IMR-90 (cell line): Measurements from ENCODE around the gene IFI35. TPM values are rescaled to one million over a fixed set of nuclear protein-coding genes. Genes with fewer than 3 reads are reported as not detected.

Experiments
- ATAC-seq: fragments of 200-7000 bp; cut with Tn5 transposase; 2 replicates; pipeline ENCODE4 v1.9.1; 2020; ENCODE audit warnings: low read depth, mild to moderate bottlenecking, moderate library complexity
- BruUV-seq: library from RNA; stranded (reverse); fragments of 400-500 nt; replicated peaks from 2 replicates; lab custom pipeline; 2021; lab: Mats Ljungman, UMichigan
- CTCF ChIA-PET: fragments of 300-600 bp; formaldehyde crosslinking; extraction: SDS; loops from one replicate; lab custom pipeline; 2021; ENCODE audit warnings: antibody characterized with exemption; lab: Yijun Ruan, JAX
- POLR2A ChIA-PET: fragments of 300-600 bp; sonication (Branson Sonifier 250); formaldehyde crosslinking; loops from one replicate; lab custom pipeline; 2022; ENCODE audit warnings: antibody characterized with exemption; ENCODE audit not compliant: unreplicated experiment; lab: Charles Lee
- DNase-seq: peaks from one replicate; pipeline ENCODE4 v3.0.0; 2013
- H2AFZ ChIP-seq: replicated peaks from 2 replicates; pipeline ENCODE3; 2013; ENCODE audit warnings: low read length, mild to moderate bottlenecking; ENCODE audit not compliant: poor library complexity
- H2AK5ac ChIP-seq: 2 replicates; pipeline ENCODE4 v1.6.1; 2013; ENCODE audit warnings: low read depth, low read length, inconsistent platforms
- H2AK9ac ChIP-seq: replicated peaks from 2 replicates; pipeline ENCODE3; 2013; ENCODE audit warnings: mild to moderate bottlenecking, low read depth, low read length, moderate library complexity; ENCODE audit not compliant: poor library complexity
- H2BK120ac ChIP-seq: 2 replicates; pipeline ENCODE4 v1.6.1; 2013; ENCODE audit warnings: low read depth, low read length, inconsistent platforms
- H2BK15ac ChIP-seq: 3 replicates; pipeline ENCODE4 v1.6.1; 2013; ENCODE audit warnings: low read depth, low read length, inconsistent platforms
- H2BK20ac ChIP-seq: 2 replicates; pipeline ENCODE4 v1.6.1; 2013; ENCODE audit warnings: low read depth, mild to moderate bottlenecking, inconsistent platforms, low read length, moderate library complexity
- H2BK5ac ChIP-seq: 2 replicates; pipeline ENCODE4 v1.6.1; 2013; ENCODE audit warnings: mild to moderate bottlenecking, low read depth, low read length, inconsistent platforms; ENCODE audit not compliant: poor library complexity, severe bottlenecking
- H3K14ac ChIP-seq: replicated peaks from 2 replicates; pipeline ENCODE4 v1.6.1; 2013; ENCODE audit warnings: low read depth, low read length, inconsistent platforms
- H3K18ac ChIP-seq: 2 replicates; pipeline ENCODE4 v1.6.1; 2013; ENCODE audit warnings: low read depth, low read length, control low read depth
- H3K23ac ChIP-seq: 2 replicates; pipeline ENCODE4 v1.6.1; 2013; ENCODE audit warnings: low read depth, low read length, inconsistent platforms
- H3K27ac ChIP-seq: 2 replicates; pipeline ENCODE4 v1.5.1; 2013; ENCODE audit warnings: mild to moderate bottlenecking, control low read depth, low read length; ENCODE audit not compliant: insufficient read depth
- H3K27me3 ChIP-seq: 2 replicates; pipeline ENCODE4 v1.6.1; 2013; ENCODE audit warnings: low read length; ENCODE audit not compliant: control insufficient read depth, insufficient read depth
- H3K36me3 ChIP-seq: 2 replicates; pipeline ENCODE4 v1.6.1; 2013; ENCODE audit warnings: low read length, mixed read lengths; ENCODE audit not compliant: control insufficient read depth, insufficient read depth
- H3K4ac ChIP-seq: 2 replicates; pipeline ENCODE4 v1.6.1; 2013; ENCODE audit warnings: low read depth, low read length, inconsistent platforms
- H3K4me1 ChIP-seq: 2 replicates; pipeline ENCODE4 v1.6.1; 2013; ENCODE audit warnings: low read length, mixed read lengths; ENCODE audit not compliant: control insufficient read depth, insufficient read depth
- H3K4me2 ChIP-seq: 2 replicates; pipeline ENCODE4 v1.6.1; 2013; ENCODE audit warnings: low read depth, mild to moderate bottlenecking, control low read depth, low read length, moderate library complexity
- H3K4me3 ChIP-seq: 2 replicates; pipeline ENCODE4 v1.5.1; 2013; ENCODE audit warnings: low read depth, mild to moderate bottlenecking, control low read depth, low read length, moderate library complexity; ENCODE audit not compliant: insufficient read depth
- H3K56ac ChIP-seq: 2 replicates; pipeline ENCODE4 v1.6.1; 2013; ENCODE audit warnings: low read length, inconsistent platforms; ENCODE audit not compliant: insufficient read depth; ENCODE audit errors: extremely low read depth
- H3K79me1 ChIP-seq, 2 experiments: 2 replicates each; pipeline ENCODE4 v1.6.1; 2013; ENCODE audit warnings: low read length in 2 of 2, inconsistent platforms in 1 of 2, low read depth in 1 of 2
- H3K9ac ChIP-seq: 2 replicates; pipeline ENCODE4 v1.6.1; 2013; ENCODE audit warnings: low read depth, low read length, control low read depth
- H3K9me1 ChIP-seq: 2 replicates; pipeline ENCODE4 v1.6.1; 2013; ENCODE audit warnings: low read length, inconsistent platforms; ENCODE audit not compliant: insufficient read depth
- H3K9me3 ChIP-seq: 2 replicates; pipeline ENCODE4 v1.6.1; 2013; ENCODE audit warnings: low read length; ENCODE audit not compliant: control insufficient read depth, insufficient read depth
- H4K20me1 ChIP-seq: 2 replicates; pipeline ENCODE4 v1.6.1; 2013; ENCODE audit warnings: low read length, inconsistent platforms; ENCODE audit not compliant: insufficient read depth
- H4K5ac ChIP-seq: 2 replicates; pipeline ENCODE4 v1.6.1; 2013; ENCODE audit warnings: mild to moderate bottlenecking, low read depth, low read length, control low read depth
- H4K8ac ChIP-seq, 2 experiments: 2 replicates each; pipeline ENCODE4 v1.6.1; 2013; ENCODE audit warnings: low read depth in 2 of 2, low read length in 2 of 2, control low read depth in 1 of 2, inconsistent platforms in 1 of 2
- H4K91ac ChIP-seq: 2 replicates; pipeline ENCODE4 v1.6.1; 2013; ENCODE audit warnings: low read depth, low read length, inconsistent platforms; ENCODE audit not compliant: insufficient read depth
- FOS ChIP-seq: fragments of 150-350 bp; IDR thresholded peaks from 2 replicates; pipeline ENCODE4 v1.6.1; 2016; ENCODE audit warnings: low read depth, low read length
- MAFK ChIP-seq: IDR thresholded peaks from 2 replicates; pipeline ENCODE4 v1.6.1; 2012; ENCODE audit warnings: low read depth, low read length, improper control_type of control experiment
- MAZ ChIP-seq: IDR thresholded peaks from 2 replicates; pipeline ENCODE4 v1.6.1; 2012; ENCODE audit warnings: low read depth, mild to moderate bottlenecking, low read length, improper control_type of control experiment, moderate library complexity, borderline replicate concordance
- MXI1 ChIP-seq: IDR thresholded peaks from 2 replicates; pipeline ENCODE4 v1.6.1; 2012; ENCODE audit warnings: low read depth, mild to moderate bottlenecking, low read length, moderate library complexity, borderline replicate concordance
- NFE2L2 ChIP-seq: fragments of 150-350 bp; IDR thresholded peaks from 2 replicates; pipeline ENCODE4 v1.6.1; 2016; ENCODE audit warnings: low read depth, mild to moderate bottlenecking, low read length
- POLR2A ChIP-seq: IDR thresholded peaks from 2 replicates; pipeline ENCODE4 v1.6.1; 2012; ENCODE audit warnings: mild to moderate bottlenecking, low read depth, low read length
- RAD21 ChIP-seq: IDR thresholded peaks from 2 replicates; pipeline ENCODE4 v1.6.1; 2012; ENCODE audit warnings: low read length, improper control_type of control experiment
- SMC3 ChIP-seq: fragments of 150-350 bp; IDR thresholded peaks from 2 replicates; pipeline ENCODE4 v1.6.1; 2016; ENCODE audit warnings: low read depth, mild to moderate bottlenecking, antibody characterized with exemption, low read length, moderate library complexity
- USF2 ChIP-seq: fragments of 150-350 bp; IDR thresholded peaks from 2 replicates; pipeline ENCODE4 v1.6.1; 2017; ENCODE audit warnings: mild to moderate bottlenecking, antibody characterized with exemption, low read length, low read depth
- WGBS, 2 experiments: methylation state at CpG; one replicate each; pipeline versions ENCODE4 v1.1.5 to v1.1.7; 2013; ENCODE audit warnings: missing lambda C conversion rate in 2 of 2; ENCODE audit not compliant: insufficient read length in 1 of 2; ENCODE audit errors: extremely low coverage in 2 of 2; 5-methylcytosine and 5-hydroxymethylcytosine counted together
- dilution Hi-C: fragments of 300-500 bp; cut with HindIII; formaldehyde crosslinking; loops from one replicate; pipeline ENCODE4 v1.14.3; 2018; ENCODE audit warnings: low sequenced_read_pairs; ENCODE audit not compliant: unreplicated experiment
- in situ Hi-C: fragments of 300-500 bp; cut with MboI; formaldehyde crosslinking; loops from 3 replicates; pipeline ENCODE4 v1.14.3; 2019; ENCODE audit warnings: low sequenced_read_pairs, inconsistent platforms, mixed read lengths
- intact Hi-C: fragments of 100-400 bp; cut with micrococcal nuclease; formaldehyde crosslinking; loops from 2 replicates; pipeline ENCODE4 v1.10.0; 2022
- polyA plus RNA-seq, 3 experiments: library from polyadenylated mRNA; depleted of rRNA; stranded (reverse); fragments of >200 nt; gene quantifications; 2 replicates each; pipeline ENCODE4 v1.2.3, GENCODE V29; 2012; ENCODE audit warnings: low replicate concordance in 1 of 3
- total RNA-seq: library from RNA; depleted of rRNA; stranded (reverse); fragments of >200 nt; gene quantifications from 2 replicates; pipeline ENCODE4 v1.2.3, GENCODE V29; 2012
- TF ChIP-seq, protein P1 (sequence below): conservative IDR thresholded peaks from 2 replicates; pipeline ENCODE4 v1.5.1; 2012; ENCODE audit warnings: mild to moderate bottlenecking, low read depth, low read length, improper control_type of control experiment

The IFI35 gene
- total and polyA plus RNA-seq, 2 of the 4 experiments (the other 2 are of a cell fraction): 15.8 to 17.0 TPM

GRCh38 chr17:43010667-43011308, 4.2 kb downstream of the IFI35 start:
- 86% methylated on average over 2 of the region's 5 CpGs; no CpG with 5 or more reads in 1 of the 2 experiments for WGBS, 2 experiments
- CTCF ChIA-PET: no interaction called here
- no peak for ATAC-seq

More at GRCh38 chr17:43010667-43011308, 4.2 kb downstream of the IFI35 start:
- Histone ChIP-seq H3K27ac (no peak overlapping the region), H3K36me3 (peaks cover 32% of the 10 kb centered on the region), H3K79me1 (peaks cover 0 to 28% of the 10 kb centered on the region in 2 experiments; a peak in 3 of 4 replicates), H3K4me2 (no peak overlapping the region), H4K20me1 (peaks cover 2% of the 10 kb centered on the region; the same call in 1 of the 2 replicates), H3K56ac (no peak overlapping the region), H3K9me3 (no peaks in the 10 kb centered on the region), H2AFZ (no peak overlapping the region), H2BK15ac (no peak overlapping the region), H4K8ac (no peak overlapping the region), H2BK20ac (no peak overlapping the region), H2BK5ac (no peak overlapping the region), H3K27me3 (no peaks in the 10 kb centered on the region), H3K4me1 (0 out of 2 replicates have a peak, but pooled peaks cover 2% of the 10 kb centered on the region), H3K14ac (no peak overlapping the region), H3K9me1 (peaks cover 10% of the 10 kb centered on the region), H4K5ac (no peak overlapping the region), H2BK120ac (no peak overlapping the region), H3K4ac (no peak overlapping the region), H3K23ac (no peak overlapping the region), H2AK9ac (peak overlapping the region; percentile 42), H4K91ac (no peak overlapping the region), H2AK5ac (no peak overlapping the region), H3K9ac (no peak overlapping the region), H3K4me3 (no peak overlapping the region), H3K18ac (no peak overlapping the region)
- BruUV-seq: no TSS peak
- TF ChIP-seq MXI1 (no peak), FOS (no peak), POLR2A (no peak), RAD21 (no peak), MAFK (no peak), SMC3 (no peak), NFE2L2 (no peak), MAZ (no peak), USF2 (no peak)
- TF ChIP-seq, protein P1, sequence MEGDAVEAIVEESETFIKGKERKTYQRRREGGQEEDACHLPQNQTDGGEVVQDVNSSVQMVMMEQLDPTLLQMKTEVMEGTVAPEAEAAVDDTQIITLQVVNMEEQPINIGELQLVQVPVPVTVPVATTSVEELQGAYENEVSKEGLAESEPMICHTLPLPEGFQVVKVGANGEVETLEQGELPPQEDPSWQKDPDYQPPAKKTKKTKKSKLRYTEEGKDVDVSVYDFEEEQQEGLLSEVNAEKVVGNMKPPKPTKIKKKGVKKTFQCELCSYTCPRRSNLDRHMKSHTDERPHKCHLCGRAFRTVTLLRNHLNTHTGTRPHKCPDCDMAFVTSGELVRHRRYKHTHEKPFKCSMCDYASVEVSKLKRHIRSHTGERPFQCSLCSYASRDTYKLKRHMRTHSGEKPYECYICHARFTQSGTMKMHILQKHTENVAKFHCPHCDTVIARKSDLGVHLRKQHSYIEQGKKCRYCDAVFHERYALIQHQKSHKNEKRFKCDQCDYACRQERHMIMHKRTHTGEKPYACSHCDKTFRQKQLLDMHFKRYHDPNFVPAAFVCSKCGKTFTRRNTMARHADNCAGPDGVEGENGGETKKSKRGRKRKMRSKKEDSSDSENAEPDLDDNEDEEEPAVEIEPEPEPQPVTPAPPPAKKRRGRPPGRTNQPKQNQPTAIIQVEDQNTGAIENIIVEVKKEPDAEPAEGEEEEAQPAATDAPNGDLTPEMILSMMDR: no peak
- intact Hi-C loops: no loop called here
- DNase-seq: no peak
- in situ Hi-C loops: no loop called here
- POLR2A ChIA-PET: no interaction called here
- dilution Hi-C loops: no loop called here
